GM12878 (cell line): Measurements from ENCODE around the gene CNR2. TPM values are rescaled to one million over a fixed set of nuclear protein-coding genes. Genes with fewer than 3 reads are reported as not detected.

Experiments
- ATAC-seq: fragments of 200-7000 bp; cut with Tn5 transposase; 3 replicates; pipeline ENCODE4 v1.9.1; 2020; ENCODE audit warnings: mild to moderate bottlenecking, moderate library complexity
- BruUV-seq: library from RNA; stranded (reverse); fragments of 400-500 nt; replicated peaks from 2 replicates; lab custom pipeline; 2021; lab: Mats Ljungman, UMichigan
- CTCF ChIA-PET: fragments of 300-600 bp; sonication (Branson Sonifier 250); formaldehyde crosslinking; extraction: SDS; loops from one replicate; lab custom pipeline; 2021; ENCODE audit warnings: inconsistent platforms; lab: Yijun Ruan, JAX
- POLR2A ChIA-PET: fragments of 350-600 bp; formaldehyde crosslinking; extraction: SDS; loops from one replicate; lab custom pipeline; 2021; ENCODE audit warnings: inconsistent platforms; lab: Charles Lee
- RAD21 ChIA-PET: fragments of 300-600 bp; sonication (Branson Sonifier 250); formaldehyde crosslinking; loops from one replicate; lab custom pipeline; 2023; ENCODE audit warnings: antibody characterized with exemption; ENCODE audit not compliant: unreplicated experiment; lab: Charles Lee
- SMC1A ChIA-PET: fragments of 300-600 bp; sonication (Branson Sonifier 250); formaldehyde crosslinking; loops from one replicate; lab custom pipeline; 2023; ENCODE audit not compliant: unreplicated experiment, uncharacterized antibody; lab: Charles Lee
- DNase-seq: peaks from one replicate; pipeline ENCODE4 v3.0.0-alpha.2; 2011; ENCODE audit warnings: low read depth, low spot score
- FAIRE-seq: peaks from 3 replicates; lab custom pipeline; 2011; peaks lifted over from hg19 to GRCh38; lab: Jason Lieb, UNC
- H2AFZ ChIP-seq: 2 replicates; pipeline ENCODE4 v1.6.0; 2011; ENCODE audit warnings: low read depth, low read length, control low read depth; ENCODE audit not compliant: control insufficient read depth
- H3K27ac ChIP-seq: 2 replicates; pipeline ENCODE4 v1.5.1; 2011; ENCODE audit warnings: control low read depth; ENCODE audit not compliant: control insufficient read depth, insufficient read depth
- H3K27me3 ChIP-seq, 2 experiments: replicated peaks in 1 of 2; 2 replicates each; pipeline versions ENCODE4 v1.6.0 to v1.6.1; 2011; ENCODE audit warnings: low read length in 1 of 2; ENCODE audit not compliant: control insufficient read depth in 2 of 2, insufficient read depth in 2 of 2
- H3K36me3 ChIP-seq, 2 experiments: 2 replicates each; pipeline ENCODE4 v1.5.1; 2011; ENCODE audit warnings: low read length in 1 of 2; ENCODE audit not compliant: control insufficient read depth in 2 of 2, insufficient read depth in 2 of 2
- H3K4me1 ChIP-seq: 2 replicates; pipeline ENCODE4 v1.6.1; 2011; ENCODE audit warnings: mild to moderate bottlenecking, low read length, moderate library complexity, mixed read lengths; ENCODE audit not compliant: control insufficient read depth, insufficient read depth
- H3K4me2 ChIP-seq: 2 replicates; pipeline ENCODE4 v1.6.0; 2011; ENCODE audit warnings: control low read depth; ENCODE audit not compliant: control insufficient read depth, insufficient read depth
- H3K4me3 ChIP-seq: fragments of 200-600 bp; sonication (generic); 2 replicates; pipeline ENCODE4 v1.5.1; 2016
- H3K79me2 ChIP-seq: 2 replicates; pipeline ENCODE4 v1.6.0; 2011; ENCODE audit warnings: low read length; ENCODE audit not compliant: control insufficient read depth, insufficient read depth
- H3K9ac ChIP-seq: 2 replicates; pipeline ENCODE4 v1.8.0; 2011; ENCODE audit warnings: low read length, control low read depth, mixed read lengths; ENCODE audit not compliant: control insufficient read depth, insufficient read depth
- H3K9me3 ChIP-seq: replicated peaks from 3 replicates; pipeline ENCODE4 v1.5.1; 2011; ENCODE audit warnings: mild to moderate bottlenecking, low read length; ENCODE audit not compliant: control insufficient read depth, insufficient read depth
- H4K20me1 ChIP-seq: 2 replicates; pipeline ENCODE4 v1.6.0; 2011; ENCODE audit not compliant: control insufficient read depth, insufficient read depth
- GABPA ChIP-seq: IDR thresholded peaks from 2 replicates; pipeline ENCODE4 v1.6.1; 2014; ENCODE audit warnings: antibody characterized with exemption, low read depth, mild to moderate bottlenecking, inconsistent platforms
- POLR2AphosphoS5 ChIP-seq: IDR thresholded peaks from 2 replicates; pipeline ENCODE4 v1.6.1; 2011; ENCODE audit warnings: mild to moderate bottlenecking, low read length, inconsistent platforms
- SPI1 ChIP-seq: IDR thresholded peaks from 2 replicates; pipeline ENCODE4 v1.6.1; 2011; ENCODE audit warnings: low read depth, mild to moderate bottlenecking, low read length, moderate library complexity, borderline replicate concordance; ENCODE audit not compliant: insufficient read depth
- WGBS: methylation state at CpG from one replicate; pipeline ENCODE4 v1.1.6; 2016; ENCODE audit warnings: low lambda C conversion rate; ENCODE audit not compliant: insufficient replicate concordance, insufficient coverage; ENCODE audit errors: missing lambda C conversion rate; 5-methylcytosine and 5-hydroxymethylcytosine counted together
- in situ Hi-C: fragments of 300-500 bp; cut with MboI; formaldehyde crosslinking; loops from 9 replicates; pipeline ENCODE4 v1.14.3; 2018; ENCODE audit warnings: mixed read lengths
- intact Hi-C: fragments of 100-400 bp; cut with micrococcal nuclease; formaldehyde crosslinking; loops from one replicate; pipeline ENCODE4 v1.14.2; 2022; ENCODE audit not compliant: unreplicated experiment
- polyA plus RNA-seq, 11 experiments: library from polyadenylated mRNA; depleted of rRNA in 4 of 11; unstranded in 6 of 11; stranded (reverse) in 5 of 11; fragments of >200 nt; fragmentation: Nextera tagmentation in 4 of 11; fragmentation: Illumina TruSeq in 1 of 11; extraction: Ambion mirVana in 4 of 11; extraction: Trizol in 1 of 11; gene quantifications; 1 replicate in 1 of 11; 2 replicates in 10 of 11; pipeline versions ENCODE4 v1.2.1 to v1.2.3, GENCODE V29; 2011 to 2016; ENCODE audit warnings: inconsistent platforms in 2 of 11, missing spikeins in 2 of 11, low read depth in 1 of 11
- total RNA-seq, 4 experiments: library from RNA; depleted of rRNA in 3 of 4; stranded (reverse); fragments of >200 nt in 3 of 4; fragmentation: Illumina TruSeq in 1 of 4; extraction: Trizol in 1 of 4; gene quantifications; 2 replicates each; pipeline versions ENCODE4 v1.2.1 to v1.2.3, GENCODE V29; 2013 to 2021
- TF ChIP-seq, protein P1 (sequence below): IDR thresholded peaks from 2 replicates; pipeline ENCODE4 v1.6.1; 2011; ENCODE audit warnings: mild to moderate bottlenecking, low read depth, low read length, moderate library complexity; ENCODE audit not compliant: insufficient replicate concordance

Gene CNR2
- total and polyA plus RNA-seq, 10 of the 15 experiments (the other 5 are each of a cell fraction or from before 2014, with no cell fraction given), result 0.46 to 19.8 (median 12.2) TPM

DNA sequence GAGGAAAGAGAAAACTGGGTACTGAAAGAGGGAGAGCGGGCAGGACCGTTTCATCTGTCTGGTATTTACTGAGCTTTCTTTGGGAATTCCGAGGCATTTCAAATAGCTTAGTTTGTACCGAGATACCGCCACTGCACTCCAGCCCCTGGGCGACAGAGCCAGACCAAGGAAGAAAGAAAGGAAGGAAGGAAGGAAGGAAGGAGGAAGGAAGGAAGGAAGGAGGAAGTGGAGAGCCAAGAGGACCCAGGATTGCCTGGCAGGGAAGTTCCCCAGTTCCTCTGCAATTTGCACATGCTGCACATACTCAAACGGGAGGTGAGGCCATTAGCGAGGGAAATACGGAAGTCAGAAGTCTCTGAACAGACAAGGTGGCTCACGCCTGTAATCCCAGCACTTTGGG, 44.1 kb downstream of the CNR2 start:
- Histone ChIP-seq H3K9ac (no peak overlapping the region), H3K27me3 (no peaks in the 10 kb centered on the region), H3K4me3 (no peak overlapping the region; the same call in 1 of the 2 replicates), H3K4me1 (peaks cover 10% of the 10 kb centered on the region), H3K36me3 (no peaks in the 10 kb centered on the region), H3K79me2 (peaks cover 33% of the 10 kb centered on the region), H2AFZ (no peak overlapping the region), H3K9me3 (no peaks in the 10 kb centered on the region)
- no peak for FAIRE-seq
- ChIA-PET RAD21 (interaction anchor here (1.8 kb wide), 1 partner anchor 44 kb away, joined by 7 read pairs; the partner anchor contains the start of gene CNR2), SMC1A (interaction anchor here (0.6 to 4.6 kb wide), 5 partner anchors 35 to 156 kb away, joined by 3 to 34 read pairs (median 4); no protein-coding TSS in a partner anchor), POLR2A (interaction anchor here (0.6 to 1.7 kb wide), 3 partner anchors 40 to 848 kb away, joined by 3 to 5 read pairs (median 3); no protein-coding TSS in a partner anchor), CTCF (interaction anchor here (0.9 to 4.5 kb wide), 7 partner anchors 9 to 59 kb away, joined by 3 to 49 read pairs (median 6); partner anchors contain the start of genes CNR2 and HMGCL)
- 24% methylated on average over 10 of the region's 10 CpGs for WGBS
- no peak for ATAC-seq
- no TSS peak for BruUV-seq
- in situ Hi-C loops, result loop anchor here (10.0 kb wide), 1 partner anchor 64 kb away; the partner anchor contains the start of gene GALE
- no peak for DNase-seq
- intact Hi-C loops, result loop anchor here (2.0 kb wide), 2 partner anchors 40 to 48 kb away; no protein-coding TSS in a partner anchor
- no peak for TF ChIP-seq GABPA
- TF ChIP-seq POLR2AphosphoS5, result no peak
- peak; percentile 5; the same call in 1 of the 2 replicates for TF ChIP-seq SPI1
- TF ChIP-seq, protein P1, sequence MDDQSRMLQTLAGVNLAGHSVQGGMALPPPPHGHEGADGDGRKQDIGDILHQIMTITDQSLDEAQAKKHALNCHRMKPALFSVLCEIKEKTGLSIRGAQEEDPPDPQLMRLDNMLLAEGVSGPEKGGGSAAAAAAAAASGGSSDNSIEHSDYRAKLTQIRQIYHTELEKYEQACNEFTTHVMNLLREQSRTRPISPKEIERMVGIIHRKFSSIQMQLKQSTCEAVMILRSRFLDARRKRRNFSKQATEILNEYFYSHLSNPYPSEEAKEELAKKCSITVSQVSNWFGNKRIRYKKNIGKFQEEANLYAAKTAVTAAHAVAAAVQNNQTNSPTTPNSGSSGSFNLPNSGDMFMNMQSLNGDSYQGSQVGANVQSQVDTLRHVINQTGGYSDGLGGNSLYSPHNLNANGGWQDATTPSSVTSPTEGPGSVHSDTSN, result no peak
- TF ChIP-seq, all 136 proteins: peak for 1
- Histone ChIP-seq H3K4me2 (no peak overlapping the region), H3K27ac (no peak overlapping the region), H4K20me1 (no peaks in the 10 kb centered on the region)
